HG02884 (cell line): ENCODE data around the gene HNRNPUL2.
"Not testable (repeated sequence)": the region's sequence is repeated elsewhere in the genome, so short reads cannot be mapped to it uniquely, and the experiment has no call there.

Experiments used
- ATAC-seq: cut with Tn5 transposase; IDR thresholded peaks from one replicate; pipeline ENCODE4 v1.9.1; 2021; ENCODE audit warnings: mild to moderate bottlenecking, moderate library complexity; ENCODE audit not compliant: unreplicated experiment

The HNRNPUL2 gene

DNA sequence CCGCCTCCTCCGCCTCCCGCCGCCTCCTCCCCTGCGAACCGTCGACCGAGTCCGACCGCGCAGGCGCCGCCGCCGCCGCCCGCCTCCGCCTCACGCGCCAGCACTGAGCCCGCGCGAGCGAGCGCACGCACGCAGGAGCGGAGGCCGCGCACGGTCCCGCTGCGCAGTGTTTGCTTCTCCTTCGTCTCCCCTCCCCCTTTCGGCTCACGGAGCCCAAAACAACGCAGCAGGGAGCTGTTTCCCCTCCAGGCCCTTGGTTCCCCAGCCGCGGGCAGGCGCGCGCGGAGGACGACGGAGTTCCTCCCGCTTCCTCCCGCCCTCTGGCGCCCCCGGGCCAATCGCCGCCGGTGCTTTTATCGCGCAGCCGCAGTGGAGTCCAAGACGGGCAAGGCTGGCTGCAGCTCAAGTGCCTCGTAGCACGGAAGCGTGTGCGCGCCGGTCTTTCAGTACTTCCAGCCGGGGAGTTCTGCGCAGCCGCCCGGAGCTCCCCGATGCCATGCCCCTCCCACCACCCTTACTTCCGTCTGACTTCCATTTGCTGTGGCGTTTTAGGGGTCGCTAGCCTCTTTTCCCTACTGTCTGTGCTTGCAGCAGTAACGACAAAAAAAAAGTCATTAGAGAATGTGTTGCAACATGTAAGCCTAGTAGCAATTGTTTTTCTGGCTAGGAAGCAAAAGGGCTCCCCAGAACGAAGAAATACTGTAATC is at the start of gene HNRNPUL2:
HNRNPUL2 (minus strand) TSS at position 293 of the 707 bp plus-strand sequence. CDS start 301 bp downstream, outside the sequence.
- peak; percentile 60 for ATAC-seq

DNA sequence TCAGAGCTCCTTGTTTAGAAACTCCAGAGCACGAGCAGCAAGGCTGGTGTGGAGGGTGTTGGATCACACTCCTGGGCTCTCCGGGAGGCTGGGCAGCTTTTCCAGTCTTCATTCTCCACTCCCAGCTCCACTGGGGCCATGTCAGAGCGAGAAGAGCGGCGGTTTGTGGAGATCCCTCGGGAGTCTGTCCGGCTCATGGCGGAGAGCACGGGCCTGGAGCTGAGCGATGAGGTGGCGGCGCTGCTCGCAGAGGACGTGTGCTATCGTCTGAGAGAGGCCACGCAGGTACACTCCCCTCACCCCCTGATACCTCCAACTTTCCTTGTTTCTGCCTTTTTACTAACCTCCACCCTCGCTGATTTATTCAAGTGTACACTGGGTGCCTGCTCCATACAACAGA is 48.4 kb upstream of the HNRNPUL2 start:
- ATAC-seq: no peak

- no peak for ATAC-seq
Observed at GRCh38 chr11:62774407-62774806, 47.1 kb upstream of the HNRNPUL2 start.

DNA sequence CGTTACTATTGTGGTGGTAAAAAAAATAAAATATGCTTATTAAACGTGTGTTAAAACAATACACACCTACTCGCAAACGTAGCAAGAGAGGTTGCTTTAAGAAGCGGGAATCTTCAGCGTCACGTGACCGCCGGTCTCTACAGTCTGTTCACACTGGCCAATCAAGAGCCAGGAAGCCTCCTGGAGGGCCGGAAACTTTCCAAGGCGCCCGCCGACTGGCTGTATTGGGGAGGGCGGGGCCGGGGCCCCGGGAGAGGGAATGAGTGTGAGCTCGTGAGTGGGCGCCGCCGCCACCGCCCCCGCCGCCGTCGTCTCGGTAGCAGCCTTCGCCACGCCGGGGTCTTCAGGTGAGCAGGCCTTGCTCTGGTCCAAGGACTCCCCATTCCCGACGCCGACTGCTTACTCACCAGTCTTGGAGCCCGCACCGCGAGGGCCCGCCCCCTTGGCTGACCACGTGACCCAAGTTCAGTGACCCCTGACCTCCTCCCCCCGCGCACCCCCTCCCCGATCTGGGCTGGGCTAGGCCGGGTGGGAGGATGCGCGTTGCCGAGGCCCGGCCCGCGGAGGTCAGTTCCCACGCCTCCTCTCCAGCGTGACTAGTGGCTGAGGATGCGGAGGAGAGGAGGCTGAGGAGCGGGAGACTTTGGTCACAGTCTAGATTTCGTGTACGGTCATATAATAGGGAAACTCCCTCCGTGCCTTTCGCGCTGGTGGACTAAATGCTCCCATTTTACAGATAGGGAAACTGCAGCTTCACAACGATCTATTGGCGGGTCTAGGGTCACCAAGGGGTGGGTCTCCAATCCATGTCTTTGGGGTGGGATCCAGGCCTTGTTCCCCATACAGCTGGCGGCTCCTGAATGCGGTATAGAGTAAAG is 44.1 kb upstream of the HNRNPUL2 start, which contains the start of gene TAF6L:
TAF6L (plus strand) TSS at position 253 of the 878 bp plus-strand sequence. CDS start 4,388 bp downstream, outside the sequence.
- peak; percentile 72 for ATAC-seq

GRCh38 chr11:62770778-62771143 is 43.5 kb upstream of the HNRNPUL2 start:
- ATAC-seq: no peak

- not testable (repeated sequence) for ATAC-seq
Observed at GRCh38 chr11:62760867-62761227, 33.6 kb upstream of the HNRNPUL2 start.

DNA sequence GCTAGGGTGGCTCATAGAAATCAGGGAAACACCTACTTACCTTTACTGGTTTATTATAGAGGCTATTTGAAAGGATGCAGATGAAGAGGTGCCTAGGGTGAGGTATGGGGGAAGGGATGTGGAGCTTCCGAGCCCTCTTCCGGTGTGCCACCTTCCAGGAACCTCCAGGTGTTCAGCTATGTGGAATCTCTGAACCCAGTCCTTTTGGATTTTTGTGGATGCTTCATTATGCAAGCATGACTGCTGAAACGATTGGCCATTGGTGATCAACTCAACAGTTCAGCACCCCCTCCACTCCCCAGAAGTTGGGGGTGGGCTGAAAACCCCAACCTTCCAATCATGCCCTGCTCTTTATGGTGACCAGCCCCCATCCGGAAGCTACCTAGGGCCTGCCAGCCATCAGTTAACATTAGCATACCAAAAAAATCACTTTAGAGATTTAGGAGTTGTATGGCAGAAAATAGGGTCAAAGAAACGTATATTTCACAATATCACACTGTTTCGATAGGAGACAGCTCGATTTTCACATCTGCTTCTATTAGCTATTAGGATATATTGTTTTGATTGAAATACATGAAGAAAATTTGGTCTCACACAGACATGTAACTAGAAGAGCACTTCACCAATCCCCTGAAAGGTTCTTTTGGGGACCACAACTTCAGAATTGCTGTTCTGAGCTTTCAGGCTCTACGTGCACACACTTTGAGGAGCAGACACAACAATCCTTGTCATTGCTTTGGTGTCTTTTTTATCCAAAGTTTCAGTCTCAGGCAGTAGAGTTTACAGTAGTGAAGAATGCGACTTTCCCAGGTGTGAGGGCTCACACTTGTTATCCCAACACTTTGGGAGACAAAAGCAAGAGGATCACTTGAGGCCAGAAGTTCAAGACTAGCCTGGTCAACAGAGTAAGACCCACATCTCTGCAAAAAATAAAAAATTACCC is 30.9 kb upstream of the HNRNPUL2 start:
- ATAC-seq: no peak

DNA sequence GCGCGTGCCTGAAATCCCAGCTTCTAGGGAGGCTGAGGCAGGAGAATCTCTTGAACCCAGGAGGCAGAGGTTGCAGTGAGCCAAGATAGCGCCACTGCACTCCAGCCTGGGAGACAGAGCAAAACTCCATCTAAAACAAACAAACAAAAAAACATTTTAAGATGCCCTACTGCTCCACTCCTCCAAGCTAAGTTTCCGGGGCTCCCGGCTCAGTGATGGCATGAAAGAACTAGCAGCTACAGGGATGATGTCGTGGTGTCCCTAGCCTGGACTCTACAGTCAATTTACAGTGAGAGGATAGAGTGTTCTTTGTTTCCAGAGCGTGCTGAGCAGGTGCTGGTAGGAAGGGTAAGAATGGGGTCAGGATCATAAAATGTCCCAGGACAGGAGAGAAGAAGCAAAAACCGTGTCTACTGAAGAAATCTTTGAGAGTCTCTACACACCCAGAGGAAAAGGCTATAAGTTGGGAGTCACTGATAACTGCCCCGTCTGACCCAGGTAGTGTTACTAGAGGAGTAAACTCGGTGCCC is 27.9 kb upstream of the HNRNPUL2 start:
- ATAC-seq: no peak

GRCh38 chr11:62753736-62754603 is 26.7 kb upstream of the HNRNPUL2 start, which contains the start of gene ZBTB3:
TSS of gene ZBTB3 (minus strand) at chr11:62754160. CDS start at chr11:62753664, 496 bp downstream.
- peak; percentile 90 for ATAC-seq

DNA sequence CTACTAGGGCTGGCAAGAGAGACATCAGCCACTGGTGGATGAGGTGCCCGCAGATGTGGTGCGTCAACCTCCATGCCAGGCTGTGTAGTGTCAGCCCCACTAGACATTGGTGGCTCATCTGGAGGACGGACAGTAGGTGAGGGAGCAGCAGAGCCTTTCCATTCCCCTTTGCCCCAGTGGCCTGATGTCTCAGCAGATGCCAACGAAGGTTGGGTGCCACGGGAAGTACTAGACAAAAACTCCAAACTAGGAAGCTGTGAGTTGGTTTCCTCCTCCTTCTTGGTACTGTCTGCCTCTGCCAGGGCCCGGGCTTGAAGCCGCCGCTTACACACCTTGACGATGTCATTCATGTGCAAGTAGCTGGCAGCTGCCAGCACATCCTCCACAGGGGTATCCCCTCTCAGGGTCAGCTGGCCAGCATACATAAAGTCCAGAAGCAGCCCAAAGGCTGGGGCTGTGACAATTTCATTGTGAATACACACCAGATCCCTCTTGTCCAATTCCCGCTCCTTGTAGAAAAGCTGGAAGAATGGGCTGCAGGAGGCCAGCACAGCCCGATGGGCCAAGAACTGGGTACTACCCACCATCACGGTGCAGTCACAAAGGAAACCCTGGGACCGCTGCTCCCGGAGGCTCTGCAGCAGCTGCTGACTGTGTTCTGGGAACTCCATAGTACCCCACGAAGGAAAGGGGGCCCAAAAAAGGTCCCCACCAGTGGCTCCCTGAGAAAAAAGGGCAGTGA is 25.9 kb upstream of the HNRNPUL2 start:
- ATAC-seq: no peak

DNA sequence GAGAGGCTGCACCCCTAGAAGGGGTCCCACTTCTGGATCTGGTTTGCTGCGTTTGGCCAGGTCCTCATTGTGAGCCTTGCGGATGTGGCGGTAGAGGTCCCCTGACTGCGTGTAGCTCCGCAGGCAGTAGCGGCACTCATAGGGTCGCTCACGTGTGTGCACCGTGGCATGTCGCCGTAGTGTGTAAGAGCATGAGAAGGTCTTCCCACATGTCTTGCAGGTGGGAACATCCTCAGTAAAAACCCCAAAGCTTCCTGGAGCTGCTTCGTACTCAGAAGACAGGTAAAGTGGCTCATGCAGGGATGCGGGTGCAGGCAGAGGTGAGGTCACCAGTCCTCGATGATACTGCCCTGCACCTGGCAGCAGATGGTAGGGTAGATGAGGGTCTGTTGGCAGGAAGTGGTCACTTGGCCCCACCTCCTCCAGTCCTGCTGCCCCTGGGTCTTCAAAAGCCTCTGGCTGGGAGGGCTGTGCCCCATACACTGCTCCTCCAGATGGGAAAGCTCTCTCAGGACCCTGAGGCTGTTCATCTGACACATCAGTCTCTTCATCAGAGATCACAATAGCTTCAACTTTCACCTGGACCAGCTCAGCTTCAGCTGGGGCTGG is 25.0 kb upstream of the HNRNPUL2 start:
- ATAC-seq: no peak

DNA sequence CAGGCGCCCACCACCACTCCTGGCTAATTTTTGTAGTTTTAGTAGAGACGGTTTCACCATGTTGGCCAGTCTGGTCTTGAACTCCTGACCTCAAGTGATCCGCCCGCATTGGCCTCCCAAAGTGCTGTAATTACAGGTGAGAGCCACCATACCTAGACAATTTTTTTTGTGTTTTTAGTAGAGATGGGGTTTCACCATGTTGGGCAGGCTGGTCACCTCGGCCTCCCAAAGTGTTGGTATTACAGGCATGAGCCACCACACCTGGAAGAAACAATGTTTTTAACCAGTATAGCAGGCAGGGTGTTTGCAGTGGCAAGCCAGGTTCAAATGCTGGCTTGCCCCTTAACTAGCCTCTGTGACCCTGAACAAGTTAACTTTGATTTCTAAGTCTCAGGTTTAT is 22.7 kb upstream of the HNRNPUL2 start:
- not testable (repeated sequence) for ATAC-seq

DNA sequence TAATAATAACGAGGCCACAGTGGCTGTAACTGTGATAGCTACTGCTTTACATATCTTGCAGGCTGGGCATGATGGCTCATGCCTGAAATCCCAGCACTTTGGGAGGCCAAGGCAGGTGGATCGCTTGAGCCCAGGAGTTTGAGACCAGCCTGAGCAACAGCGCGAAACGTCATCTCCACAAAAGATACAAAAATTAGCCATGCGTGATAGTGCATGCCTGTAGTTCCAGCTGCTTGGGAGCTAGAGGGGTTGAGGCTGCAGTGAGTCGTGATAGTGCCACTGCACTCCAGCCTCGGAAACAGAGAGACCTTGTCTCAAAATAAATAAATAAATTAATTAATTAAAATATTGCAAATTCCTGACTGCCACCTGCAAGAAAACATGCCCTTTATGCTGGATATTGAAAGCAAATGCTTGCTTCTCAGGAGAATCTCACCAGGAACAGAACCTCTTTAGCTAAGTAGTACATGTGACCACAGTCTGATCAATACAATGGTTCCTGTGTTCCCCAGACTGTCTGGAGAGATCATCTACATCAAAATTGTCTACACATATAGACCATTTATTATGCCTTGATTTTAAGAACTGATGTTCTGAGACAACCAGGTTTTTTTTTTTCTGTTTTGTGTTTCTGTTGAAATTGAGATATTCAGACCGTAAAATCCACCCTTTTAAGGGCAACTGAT is 20.4 kb upstream of the HNRNPUL2 start:
- no peak for ATAC-seq

DNA sequence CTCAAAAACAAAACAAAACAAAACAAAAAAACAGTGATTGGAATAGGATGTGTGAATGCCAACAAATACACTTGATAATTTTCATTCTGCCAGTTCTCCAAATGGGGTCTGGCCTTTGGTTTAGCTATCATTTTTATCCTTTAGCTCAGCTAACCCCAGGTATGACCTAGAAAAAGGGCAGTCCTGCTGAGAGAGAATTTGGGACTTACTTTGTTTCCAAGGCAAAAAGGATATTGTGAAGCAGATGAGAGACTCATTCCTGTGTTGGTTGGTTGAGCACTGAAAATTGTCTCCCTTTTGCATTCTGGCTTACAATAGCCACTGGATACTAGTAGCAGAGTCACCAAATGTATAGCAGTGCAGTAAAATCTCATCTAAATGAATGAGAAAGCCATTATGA is 9.9 kb upstream of the HNRNPUL2 start:
- no peak for ATAC-seq

DNA sequence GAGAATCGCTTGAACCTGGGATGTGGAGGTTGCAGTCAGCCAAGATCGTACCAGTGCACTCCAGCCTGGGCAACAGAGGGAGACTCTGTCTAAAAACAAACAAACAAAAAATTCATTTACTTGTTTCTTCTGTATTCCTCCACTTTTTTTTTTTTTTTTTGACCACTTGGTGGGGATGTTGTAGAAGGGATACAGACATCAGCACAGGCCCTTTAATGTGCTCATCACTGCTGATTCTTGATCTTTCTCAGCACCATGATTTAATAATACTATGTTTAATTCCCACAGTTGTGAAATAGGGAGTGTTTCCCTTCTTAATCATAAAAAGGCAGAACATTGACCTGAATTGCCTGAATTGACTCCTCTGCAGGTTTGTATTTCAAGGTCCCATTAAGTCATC is 5.6 kb upstream of the HNRNPUL2 start:
- ATAC-seq: no peak

DNA sequence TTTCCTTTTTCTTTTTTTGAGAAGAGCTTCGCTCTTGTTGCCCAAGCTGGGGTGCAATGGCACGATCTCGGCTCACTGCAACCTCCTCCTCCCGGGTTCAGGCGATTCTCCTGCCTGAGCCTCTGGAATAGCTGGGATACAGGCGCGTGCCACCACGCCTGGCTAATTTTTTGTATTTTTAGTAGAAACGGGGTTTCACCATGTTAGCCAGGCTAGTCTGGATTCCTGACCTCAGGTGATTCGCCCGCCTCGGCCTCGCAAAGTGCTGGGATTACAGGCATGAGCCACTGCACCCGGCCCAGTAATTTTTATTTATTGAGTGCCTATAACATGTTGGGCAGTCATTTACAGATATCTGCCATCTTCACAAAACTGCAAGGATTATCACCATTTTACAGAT is 2.8 kb upstream of the HNRNPUL2 start:
- not testable (repeated sequence) for ATAC-seq

- ATAC-seq: peak; percentile 13
Observed at GRCh38 chr11:62728171-62728988, 1.1 kb upstream of the HNRNPUL2 start, which contains the start of gene TTC9C. TSS of gene TTC9C (plus strand) at chr11:62728486. CDS start at chr11:62728849, 363 bp downstream.
